ENCODE results near the gene ZNF618. TPM values are rescaled to one million over a fixed set of nuclear protein-coding genes. Genes with fewer than 3 reads are reported as not detected.

The ZNF618 gene
- total RNA-seq, 1 donor from 2014 or later, result 4.9 TPM

- no peak for DNase-seq (ENCODE audit: low spot score in 2 of 2)
- no peak for FAIRE-seq
These were observed 33.3 kb downstream of the ZNF618 start for GRCh38 chr9:113909421-113909820.

GRCh38 chr9:113910036-113910639 is 34.0 kb downstream of the ZNF618 start:
- no peak for FAIRE-seq

GRCh38 chr9:113911850-113912557 is 35.9 kb downstream of the ZNF618 start:
- no peak for FAIRE-seq
- no peak for DNase-seq (ENCODE audit: low spot score in 2 of 2)

More at GRCh38 chr9:113910036-113910639, 34.0 kb downstream of the ZNF618 start:
- DNase-seq (ENCODE audit: low spot score in 2 of 2), result no peak

GRCh38 chr9:113912816-113913215 is 36.7 kb downstream of the ZNF618 start:
- no peak for DNase-seq (ENCODE audit: low spot score in 2 of 2)
- FAIRE-seq, result no peak

- FAIRE-seq, result no peak
- DNase-seq (ENCODE audit: low spot score in 2 of 2), result no peak
These were observed 37.5 kb downstream of the ZNF618 start for GRCh38 chr9:113913426-113914195.

- DNase-seq (ENCODE audit: low spot score in 2 of 2) (no peak), FAIRE-seq (no peak)
These were observed 38.4 kb downstream of the ZNF618 start for GRCh38 chr9:113914517-113914916.

- no peak for FAIRE-seq
- DNase-seq (ENCODE audit: low spot score in 2 of 2), result no peak
These were observed 39.8 kb downstream of the ZNF618 start for GRCh38 chr9:113915817-113916434.

- FAIRE-seq, result no peak
These were observed 40.8 kb downstream of the ZNF618 start for GRCh38 chr9:113916931-113917330.

GRCh38 chr9:113918697-113919350 is 42.7 kb downstream of the ZNF618 start:
- DNase-seq (ENCODE audit: low spot score in 2 of 2), result no peak
- FAIRE-seq, result no peak

More at GRCh38 chr9:113916931-113917330, 40.8 kb downstream of the ZNF618 start:
- DNase-seq (ENCODE audit: low spot score in 2 of 2), result no peak

- DNase-seq (ENCODE audit: low spot score in 2 of 2) (no peak), FAIRE-seq (no peak)
These were observed 43.3 kb downstream of the ZNF618 start for GRCh38 chr9:113919382-113919781.

- DNase-seq (ENCODE audit: low spot score in 2 of 2) (no peak), FAIRE-seq (no peak)
These were observed 43.8 kb downstream of the ZNF618 start for GRCh38 chr9:113919871-113920270.

- FAIRE-seq (no peak), DNase-seq (ENCODE audit: low spot score in 2 of 2) (no peak)
These were observed 44.8 kb downstream of the ZNF618 start for GRCh38 chr9:113920872-113921271.

GRCh38 chr9:113921396-113921925 is 45.4 kb downstream of the ZNF618 start:
- DNase-seq (ENCODE audit: low spot score in 2 of 2) (no peak), FAIRE-seq (no peak)

GRCh38 chr9:113922160-113922559 is 46.1 kb downstream of the ZNF618 start:
- no peak for FAIRE-seq
- no peak for DNase-seq (ENCODE audit: low spot score in 2 of 2)

- FAIRE-seq, result no peak
These were observed 50.1 kb downstream of the ZNF618 start for GRCh38 chr9:113926211-113926610.

GRCh38 chr9:113927277-113927676 is 51.2 kb downstream of the ZNF618 start:
- DNase-seq (ENCODE audit: low spot score in 2 of 2) (no peak), FAIRE-seq (no peak)

More at GRCh38 chr9:113926211-113926610, 50.1 kb downstream of the ZNF618 start:
- no peak for DNase-seq (ENCODE audit: low spot score in 2 of 2)

- FAIRE-seq (no peak), DNase-seq (ENCODE audit: low spot score in 2 of 2) (no peak)
These were observed 52.2 kb downstream of the ZNF618 start for GRCh38 chr9:113928269-113928668.

GRCh38 chr9:113929634-113930389 is 53.7 kb downstream of the ZNF618 start:
- DNase-seq (ENCODE audit: low spot score in 2 of 2) (no peak), FAIRE-seq (no peak)

- DNase-seq (ENCODE audit: low spot score in 2 of 2) (no peak), FAIRE-seq (no peak)
These were observed 54.3 kb downstream of the ZNF618 start for GRCh38 chr9:113930390-113930783.

Data from frontal cortex (tissue), 4 donors.